Ascending aorta (tissue), 2 donors: ENCODE results near the gene PTPRA. TPM values are rescaled to one million over a fixed set of nuclear protein-coding genes. Genes with fewer than 3 reads are reported as not detected.

Experiments used
- DNase-seq, 2 donors: peaks; one replicate each; pipeline ENCODE4 v3.0.0-alpha.2; 2019; ENCODE audit warnings: low spot score in 2 of 2
- H3K27ac ChIP-seq, 2 donors: fragments of 200-600 bp; sonication (generic); one replicate each; pipeline ENCODE4 v1.5.1; 2016 to 2017; ENCODE audit warnings: mild to moderate bottlenecking in 1 of 2
- H3K27me3 ChIP-seq: fragments of 200-600 bp; sonication (generic); one replicate; pipeline ENCODE4 v1.5.1; 2017
- H3K36me3 ChIP-seq, 2 donors: fragments of 200-600 bp; sonication (generic); one replicate each; pipeline ENCODE4 v1.5.1; 2016
- H3K4me1 ChIP-seq, 2 donors: fragments of 200-600 bp; sonication (generic); one replicate each; pipeline ENCODE4 v1.5.1; 2016 to 2017; ENCODE audit warnings: mild to moderate bottlenecking in 1 of 2
- H3K4me3 ChIP-seq, 2 donors: fragments of 200-600 bp; sonication (generic); one replicate each; pipeline ENCODE4 v1.5.1; 2016 to 2017; ENCODE audit warnings: mild to moderate bottlenecking in 1 of 2
- H3K9me3 ChIP-seq, 2 donors: fragments of 200-600 bp; sonication (generic); one replicate each; pipeline ENCODE4 v1.5.1; 2016
- CTCF ChIP-seq, 3 experiments: fragments of 200-600 bp in 2 of 3; fragments of 450-650 bp in 1 of 3; sonication (generic) in 2 of 3; IDR thresholded peaks; one replicate each; pipeline ENCODE4 v1.5.1; 2016 to 2019; ENCODE audit warnings: antibody characterized with exemption in 3 of 3, mild to moderate bottlenecking in 1 of 3, moderate library complexity in 1 of 3
- intact Hi-C: fragments of 100-400 bp; cut with DNase I; formaldehyde crosslinking; loops from one replicate; pipeline ENCODE4 v1.15.1; 2023
- total RNA-seq: library from RNA; depleted of rRNA; stranded (reverse); fragments of >200 nt; gene quantifications from one replicate; pipeline ENCODE4 v1.1.0, GENCODE V29; 2016

The PTPRA gene
- total RNA-seq, 1 donor from 2014 or later, result 24.2 TPM

DNA sequence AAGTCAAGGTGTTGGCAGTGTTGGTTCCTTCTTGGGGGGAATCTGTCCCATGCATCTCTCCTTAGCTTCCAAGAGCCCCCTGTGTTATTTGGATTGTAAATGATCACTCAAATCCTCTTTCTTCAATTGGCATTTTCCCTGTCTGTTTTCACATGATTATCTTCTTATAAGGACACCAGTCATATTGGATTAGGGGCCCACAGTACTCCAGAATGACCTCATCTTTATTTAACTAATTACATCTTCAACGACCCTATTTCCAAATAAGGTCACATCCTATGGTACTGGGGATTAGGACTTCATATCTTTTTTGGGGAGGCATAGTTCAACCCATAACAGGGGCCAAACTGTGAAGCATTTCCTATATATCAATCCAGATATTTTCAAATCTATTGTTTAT is 57.3 kb downstream of the PTPRA start:
- Histone ChIP-seq H3K27me3 (no peaks in the 10 kb centered on the region), H3K9me3 (no peaks in the 10 kb centered on the region), H3K36me3 (peaks cover 0 to 10% of the 10 kb centered on the region in 2 donors), H3K4me3 (no peak overlapping the region), H3K4me1 (no peaks in the 10 kb centered on the region), H3K27ac (no peak overlapping the region)
- DNase-seq, result no peak
- TF ChIP-seq CTCF (IDR thresholded peaks at IDR 0.05), result no peak
- intact Hi-C loops, result no loop called here

DNA sequence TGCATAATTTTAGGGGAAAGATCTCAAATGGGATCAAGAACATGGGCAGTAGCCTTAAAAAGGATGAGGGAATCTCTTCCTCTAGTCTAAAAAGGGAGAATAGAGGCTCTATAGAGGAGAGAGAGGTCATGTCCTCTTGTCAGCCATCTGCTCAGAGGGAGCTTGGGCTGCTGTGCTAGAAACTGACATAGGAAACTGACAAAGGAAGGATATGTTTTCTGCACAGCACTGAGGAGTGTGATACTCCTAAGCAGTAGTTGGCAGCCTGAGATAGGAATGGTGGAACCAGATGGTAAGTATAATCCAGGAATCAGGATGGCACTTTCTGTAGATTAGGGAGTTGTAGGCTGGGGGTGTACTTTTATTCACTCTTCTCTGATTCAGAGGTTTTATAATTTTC is 59.2 kb downstream of the PTPRA start:
- intact Hi-C loops, result no loop called here

DNA sequence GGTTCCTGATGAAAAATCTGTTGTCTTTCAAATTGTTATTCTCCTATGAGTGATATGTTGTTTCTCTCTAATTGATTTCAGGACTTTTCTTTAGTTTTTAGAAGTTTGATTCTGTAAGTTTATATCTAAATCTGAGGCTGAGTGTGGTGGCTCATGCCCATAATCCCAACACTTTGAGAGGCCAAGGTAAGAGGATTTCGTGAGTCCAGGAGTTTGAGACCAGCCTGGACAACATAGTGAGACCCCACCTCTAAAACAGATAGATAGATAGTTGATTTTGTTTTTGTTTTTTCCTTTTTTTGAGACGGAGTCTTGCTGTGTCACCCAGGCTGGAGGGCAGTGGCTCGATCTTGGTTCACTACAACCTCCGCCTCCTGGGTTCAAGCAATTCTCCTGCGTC is 64.6 kb downstream of the PTPRA start:
- H3K27me3 ChIP-seq, result no peaks in the 10 kb centered on the region
- intact Hi-C loops, result no loop called here
- no peak overlapping the region for H3K27ac ChIP-seq
- DNase-seq, result no peak
- TF ChIP-seq CTCF (IDR thresholded peaks at IDR 0.05), result no peak
- no peaks in the 10 kb centered on the region for H3K4me1 ChIP-seq
- H3K4me3 ChIP-seq, result no peak overlapping the region
- H3K9me3 ChIP-seq, result no peaks in the 10 kb centered on the region
- no peaks in the 10 kb centered on the region for H3K36me3 ChIP-seq

More for the DNA sequence above, 59.2 kb downstream of the PTPRA start:
- no peak for TF ChIP-seq CTCF (IDR thresholded peaks at IDR 0.05)
- no peak for DNase-seq
- no peak overlapping the region for H3K4me3 ChIP-seq
- H3K36me3 ChIP-seq, result peaks cover 0 to 8% of the 10 kb centered on the region in 2 donors
- no peak overlapping the region for H3K27ac ChIP-seq
- no peaks in the 10 kb centered on the region for H3K27me3 ChIP-seq
- no peaks in the 10 kb centered on the region for H3K9me3 ChIP-seq
- no peaks in the 10 kb centered on the region for H3K4me1 ChIP-seq

- no peak overlapping the region for H3K27ac ChIP-seq
- no peaks in the 10 kb centered on the region for H3K36me3 ChIP-seq
- intact Hi-C loops, result no loop called here
- TF ChIP-seq CTCF (IDR thresholded peaks at IDR 0.05), result no peak
- H3K27me3 ChIP-seq, result no peaks in the 10 kb centered on the region
- H3K4me3 ChIP-seq, result no peak overlapping the region
- H3K4me1 ChIP-seq, result no peaks in the 10 kb centered on the region
- no peaks in the 10 kb centered on the region for H3K9me3 ChIP-seq
- DNase-seq, result no peak
These were observed 69.2 kb downstream of the PTPRA start for GRCh38 chr20:2942439-2942838.

DNA sequence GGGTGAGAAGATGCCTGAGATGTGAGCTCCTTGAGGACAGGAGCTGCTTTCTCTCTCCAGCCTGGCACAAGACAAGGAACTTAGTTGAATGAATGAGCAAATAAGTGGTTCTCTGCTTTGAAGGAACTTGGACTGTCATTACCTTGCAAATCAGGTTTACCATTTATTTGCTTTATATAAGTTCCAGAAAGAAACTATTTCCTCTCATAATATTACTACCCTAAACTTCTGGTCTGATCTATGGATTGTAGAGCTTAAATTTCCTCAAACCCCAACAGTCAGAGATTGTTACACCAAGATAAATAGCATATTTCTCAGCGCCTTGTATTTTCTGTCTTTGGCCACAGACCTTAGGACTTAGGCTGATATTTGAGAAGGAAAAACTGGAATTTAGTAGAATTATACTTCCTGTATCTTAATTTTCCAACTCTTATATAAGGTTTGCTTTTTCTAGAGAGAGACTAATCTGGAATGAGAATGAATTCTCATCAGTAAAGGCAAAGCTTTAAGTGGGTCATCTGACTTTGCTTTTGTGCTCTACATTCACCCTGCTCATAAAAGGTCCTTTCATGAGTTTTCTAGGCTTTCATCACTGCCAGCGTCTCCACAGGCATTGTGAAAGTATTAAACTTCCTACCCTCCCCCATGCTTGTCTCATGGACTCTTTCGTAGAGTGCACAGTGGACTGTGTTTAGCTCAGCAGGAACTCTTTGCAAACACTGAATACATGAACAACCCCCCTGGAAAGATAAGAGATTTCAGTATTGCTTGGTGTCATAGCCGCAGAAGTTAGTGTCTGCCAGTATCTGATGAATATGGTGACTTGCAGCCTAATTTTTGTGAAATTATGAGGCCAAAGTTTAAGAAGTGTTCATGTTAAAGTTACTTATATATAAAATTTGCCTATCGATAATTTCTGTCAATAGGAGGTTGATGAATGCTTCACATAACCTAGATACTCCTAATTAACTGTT is 74.0 kb downstream of the PTPRA start:
- no peak for TF ChIP-seq CTCF (IDR thresholded peaks at IDR 0.05)
- no peak for DNase-seq
- no peaks in the 10 kb centered on the region for H3K27me3 ChIP-seq
- no peak overlapping the region for H3K4me3 ChIP-seq
- peaks cover 5 to 20% of the 10 kb centered on the region in 2 donors for H3K36me3 ChIP-seq
- intact Hi-C loops, result no loop called here
- no peak overlapping the region for H3K27ac ChIP-seq
- H3K9me3 ChIP-seq, result no peaks in the 10 kb centered on the region
- H3K4me1 ChIP-seq, result no peaks in the 10 kb centered on the region
